CD4-positive, CD25-positive, alpha-beta regulatory T cell (primary cell): ENCODE data around the gene SHE. TPM values are rescaled to one million over a fixed set of nuclear protein-coding genes. Genes with fewer than 3 reads are reported as not detected.

Source experiments
- ATAC-seq, 2 donors: fragments of 150-1000 bp; cut with Tn5 transposase; one replicate each; pipeline ENCODE4 v1.10.0; 2021; ENCODE audit warnings: low read depth in 2 of 2, moderate number of reproducible peaks in 2 of 2, moderate library complexity in 1 of 2
- DNase-seq, 3 donors: peaks; one replicate each; pipeline versions ENCODE4 v3.0.0 to v3.0.0-alpha.2; 2012 to 2022; ENCODE audit warnings: mixed read lengths in 1 of 3
- H3K27ac ChIP-seq: one replicate; pipeline ENCODE4 v1.7.0; 2013; ENCODE audit warnings: mild to moderate bottlenecking, low read length; ENCODE audit not compliant: insufficient read depth, poor library complexity, severe bottlenecking
- H3K27me3 ChIP-seq: one replicate; pipeline ENCODE4 v1.7.0; 2013; ENCODE audit warnings: low read length; ENCODE audit not compliant: control insufficient read depth, insufficient read depth
- H3K36me3 ChIP-seq: one replicate; pipeline ENCODE4 v1.7.0; 2013; ENCODE audit warnings: mild to moderate bottlenecking, low read length, moderate library complexity; ENCODE audit not compliant: control insufficient read depth, insufficient read depth
- H3K4me1 ChIP-seq: 2 replicates; pipeline ENCODE4 v1.7.0; 2013; ENCODE audit warnings: mild to moderate bottlenecking, low read length; ENCODE audit not compliant: insufficient read depth, control insufficient read depth, poor library complexity, severe bottlenecking
- H3K4me3 ChIP-seq: one replicate; pipeline ENCODE4 v1.7.0; 2013; ENCODE audit warnings: low read depth, mild to moderate bottlenecking, low read length, moderate library complexity
- H3K9me3 ChIP-seq, 2 experiments: 1 replicate in 1 of 2; 2 replicates in 1 of 2; pipeline ENCODE4 v1.7.0; 2013; ENCODE audit warnings: low read length in 2 of 2, mild to moderate bottlenecking in 1 of 2, moderate library complexity in 1 of 2; ENCODE audit not compliant: control insufficient read depth in 2 of 2
- H3K27ac Mint-ChIP-seq, 3 donors: one replicate each; pipeline ENCODE4 v1.8.0; 2020 to 2022; ENCODE audit warnings: mild to moderate bottlenecking in 3 of 3, mixed read lengths in 3 of 3, moderate library complexity in 2 of 3
- H3K27me3 Mint-ChIP-seq: one replicate; pipeline ENCODE4 v1.8.0; 2022; ENCODE audit warnings: mild to moderate bottlenecking, mixed read lengths
- H3K36me3 Mint-ChIP-seq: one replicate; pipeline ENCODE4 v1.8.0; 2020; ENCODE audit warnings: mixed read lengths
- H3K4me1 Mint-ChIP-seq, 4 donors: one replicate each; pipeline ENCODE4 v1.8.0; 2020 to 2022; ENCODE audit warnings: mixed read lengths in 4 of 4, mild to moderate bottlenecking in 1 of 4
- H3K4me3 Mint-ChIP-seq, 4 donors: one replicate each; pipeline ENCODE4 v1.8.0; 2020 to 2022; ENCODE audit warnings: mild to moderate bottlenecking in 4 of 4, mixed read lengths in 4 of 4, moderate library complexity in 3 of 4
- H3K9me3 Mint-ChIP-seq, 7 donors: one replicate each; pipeline ENCODE4 v1.8.0; 2020 to 2022; ENCODE audit warnings: mixed read lengths in 7 of 7, mild to moderate bottlenecking in 3 of 7, moderate library complexity in 2 of 7
- polyA plus RNA-seq, 4 donors: library from polyadenylated mRNA; unstranded; fragments of 300-500 nt; fragmentation: Illumina TruSeq; gene quantifications; one replicate each; pipeline ENCODE4 v1.2.3, GENCODE V29; 2021
- total RNA-seq: library from RNA; stranded (reverse); gene quantifications from one replicate; pipeline ENCODE4 v1.2.3, GENCODE V29; 2022

Gene SHE
- total and polyA plus RNA-seq, 5 donors from 2014 or later: not detected

GRCh38 chr1:154466206-154466605 is 36.0 kb downstream of the SHE start:
- Mint-ChIP-seq H3K27me3 (no peaks in the 10 kb centered on the region), H3K4me3 (peak overlapping the region; percentile 58 to 85 (median 75)), H3K4me1 (peaks cover 26 to 82% (median 59%) of the 10 kb centered on the region in 4 donors), H3K9me3 (no peaks in the 10 kb centered on the region), H3K36me3 (peaks cover 31% of the 10 kb centered on the region), H3K27ac (peak overlapping the region; percentile 92 to 95 (median 94))
- peaks cover 77% of the 10 kb centered on the region for H3K4me1 ChIP-seq
- no peaks in the 10 kb centered on the region for H3K27me3 ChIP-seq
- peak overlapping the region; percentile 80 for H3K27ac ChIP-seq
- peak overlapping the region; percentile 52 for H3K4me3 ChIP-seq
- ATAC-seq: no peak
- DNase-seq: no peak
- peaks cover 20% of the 10 kb centered on the region for H3K36me3 ChIP-seq
- no peaks in the 10 kb centered on the region for H3K9me3 ChIP-seq

GRCh38 chr1:154465621-154466195 is 36.5 kb downstream of the SHE start:
- ATAC-seq: no peak
- Histone ChIP-seq H3K4me1 (peaks cover 82% of the 10 kb centered on the region), H3K27ac (peak overlapping the region; percentile 80), H3K9me3 (no peaks in the 10 kb centered on the region), H3K4me3 (peak overlapping the region; percentile 52), H3K36me3 (peaks cover 24% of the 10 kb centered on the region), H3K27me3 (no peaks in the 10 kb centered on the region)
- peak overlapping the region; percentile 92 to 95 (median 94) for H3K27ac Mint-ChIP-seq
- no peaks in the 10 kb centered on the region for H3K9me3 Mint-ChIP-seq
- peaks cover 35% of the 10 kb centered on the region for H3K36me3 Mint-ChIP-seq
- H3K4me3 Mint-ChIP-seq: peak overlapping the region in 3 of 4 donors; percentile 70 to 85 (median 80)
- no peak for DNase-seq
- H3K27me3 Mint-ChIP-seq: no peaks in the 10 kb centered on the region
- H3K4me1 Mint-ChIP-seq: peaks cover 30 to 85% (median 61%) of the 10 kb centered on the region in 4 donors

- H3K4me3 Mint-ChIP-seq: peak overlapping the region; percentile 33 to 87 (median 85)
- peaks cover 33% of the 10 kb centered on the region for H3K36me3 Mint-ChIP-seq
- peak overlapping the region; percentile 58 for H3K4me3 ChIP-seq
- H3K27me3 ChIP-seq: no peaks in the 10 kb centered on the region
- H3K27ac ChIP-seq: peak overlapping the region; percentile 80
- H3K36me3 ChIP-seq: peaks cover 33% of the 10 kb centered on the region
- no peaks in the 10 kb centered on the region for H3K9me3 Mint-ChIP-seq
- peak; percentile 48 to 90 (median 71) for DNase-seq
- peaks cover 30 to 88% (median 58%) of the 10 kb centered on the region in 4 donors for H3K4me1 Mint-ChIP-seq
- H3K9me3 ChIP-seq: no peaks in the 10 kb centered on the region
- peaks cover 90% of the 10 kb centered on the region for H3K4me1 ChIP-seq
- H3K27me3 Mint-ChIP-seq: no peaks in the 10 kb centered on the region
- peak overlapping the region; percentile 88 to 95 (median 92) for H3K27ac Mint-ChIP-seq
- ATAC-seq: peak; percentile 86 to 89
Measured at GRCh38 chr1:154463512-154463990, 38.7 kb downstream of the SHE start.

DNA sequence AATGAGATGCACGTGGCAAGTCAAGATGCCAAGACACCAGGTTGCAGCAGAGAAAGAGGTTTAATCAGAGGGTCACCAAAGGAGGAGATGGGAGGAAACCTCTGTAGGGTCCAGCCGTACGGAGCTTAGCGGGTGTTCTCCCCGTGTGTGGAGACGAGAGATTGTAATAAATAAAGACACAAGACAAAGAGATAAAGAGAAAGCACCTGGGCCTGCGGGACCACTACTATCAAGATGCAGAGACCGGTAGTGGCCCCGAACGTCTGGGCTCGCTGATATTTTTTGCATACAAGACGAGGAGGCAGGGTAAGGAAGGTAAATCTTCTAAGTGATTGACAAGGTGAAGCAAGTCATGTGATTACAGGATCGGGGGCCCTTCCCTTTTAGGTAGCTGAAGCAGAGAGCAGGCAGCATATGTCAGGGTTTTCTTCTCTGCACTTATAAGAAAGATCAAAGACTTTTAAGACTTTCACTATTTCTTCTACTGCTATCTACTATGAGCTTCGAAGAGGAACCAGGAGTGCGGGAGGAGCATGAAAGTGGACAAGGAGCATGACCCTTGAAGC is 41.4 kb downstream of the SHE start:
- H3K27me3 Mint-ChIP-seq: no peaks in the 10 kb centered on the region
- H3K4me1 ChIP-seq: peaks cover 63% of the 10 kb centered on the region
- peaks cover 16 to 65% (median 40%) of the 10 kb centered on the region in 4 donors for H3K4me1 Mint-ChIP-seq
- peak in 1 of 3 donors; percentile 66 for DNase-seq
- peak overlapping the region; percentile 17 for H3K4me3 ChIP-seq
- peak overlapping the region; percentile 50 to 78 (median 72) for H3K4me3 Mint-ChIP-seq
- H3K36me3 ChIP-seq: peaks cover 54% of the 10 kb centered on the region
- H3K9me3 Mint-ChIP-seq: no peaks in the 10 kb centered on the region
- no peak for ATAC-seq
- peaks cover 38% of the 10 kb centered on the region for H3K36me3 Mint-ChIP-seq
- H3K27ac ChIP-seq: peak overlapping the region; percentile 57
- no peaks in the 10 kb centered on the region for H3K9me3 ChIP-seq
- H3K27ac Mint-ChIP-seq: peak overlapping the region; percentile 83 to 99 (median 92)
- no peaks in the 10 kb centered on the region for H3K27me3 ChIP-seq

- Mint-ChIP-seq H3K36me3 (peaks cover 39% of the 10 kb centered on the region), H3K4me1 (peaks cover 16 to 53% (median 34%) of the 10 kb centered on the region in 4 donors), H3K4me3 (no peak overlapping the region), H3K27me3 (no peaks in the 10 kb centered on the region), H3K9me3 (no peaks in the 10 kb centered on the region), H3K27ac (peak overlapping the region in 1 of 3 donors; percentile 26)
- Histone ChIP-seq H3K4me3 (no peak overlapping the region), H3K27ac (peak overlapping the region; percentile 42), H3K36me3 (peaks cover 59% of the 10 kb centered on the region), H3K4me1 (peaks cover 46% of the 10 kb centered on the region), H3K9me3 (no peaks in the 10 kb centered on the region), H3K27me3 (no peaks in the 10 kb centered on the region)
- DNase-seq (no peak), ATAC-seq (no peak)
Measured at GRCh38 chr1:154459080-154459479, 43.1 kb downstream of the SHE start.

DNA sequence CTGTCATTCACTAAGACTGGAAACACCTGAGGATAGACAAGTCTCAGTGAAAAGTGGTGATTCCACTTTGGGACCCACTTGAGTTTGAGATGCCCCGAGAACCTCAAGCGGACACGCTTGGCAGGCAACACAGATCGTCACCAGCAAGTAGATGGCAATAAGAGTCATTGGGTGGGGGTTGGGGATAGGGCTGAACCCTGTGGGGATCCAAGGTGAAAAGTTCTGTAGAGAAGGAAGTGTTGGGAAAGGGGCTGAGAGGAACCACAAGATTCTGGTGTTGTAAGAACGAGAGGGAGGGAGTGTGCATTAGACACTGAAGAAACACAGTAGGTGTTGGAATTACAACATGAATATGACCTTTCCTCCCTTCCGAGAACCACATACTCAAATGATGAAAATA is 45.6 kb downstream of the SHE start:
- Histone ChIP-seq H3K4me3 (no peak overlapping the region), H3K36me3 (peaks cover 71% of the 10 kb centered on the region), H3K27ac (no peak overlapping the region), H3K9me3 (no peaks in the 10 kb centered on the region), H3K4me1 (peaks cover 27% of the 10 kb centered on the region), H3K27me3 (no peaks in the 10 kb centered on the region)
- Mint-ChIP-seq H3K4me1 (peaks cover 10 to 52% (median 30%) of the 10 kb centered on the region in 4 donors), H3K36me3 (peaks cover 51% of the 10 kb centered on the region), H3K9me3 (no peaks in the 10 kb centered on the region), H3K27ac (peak overlapping the region in 1 of 3 donors; percentile 60), H3K27me3 (no peaks in the 10 kb centered on the region), H3K4me3 (no peak overlapping the region)
- DNase-seq (no peak), ATAC-seq (no peak)

DNA sequence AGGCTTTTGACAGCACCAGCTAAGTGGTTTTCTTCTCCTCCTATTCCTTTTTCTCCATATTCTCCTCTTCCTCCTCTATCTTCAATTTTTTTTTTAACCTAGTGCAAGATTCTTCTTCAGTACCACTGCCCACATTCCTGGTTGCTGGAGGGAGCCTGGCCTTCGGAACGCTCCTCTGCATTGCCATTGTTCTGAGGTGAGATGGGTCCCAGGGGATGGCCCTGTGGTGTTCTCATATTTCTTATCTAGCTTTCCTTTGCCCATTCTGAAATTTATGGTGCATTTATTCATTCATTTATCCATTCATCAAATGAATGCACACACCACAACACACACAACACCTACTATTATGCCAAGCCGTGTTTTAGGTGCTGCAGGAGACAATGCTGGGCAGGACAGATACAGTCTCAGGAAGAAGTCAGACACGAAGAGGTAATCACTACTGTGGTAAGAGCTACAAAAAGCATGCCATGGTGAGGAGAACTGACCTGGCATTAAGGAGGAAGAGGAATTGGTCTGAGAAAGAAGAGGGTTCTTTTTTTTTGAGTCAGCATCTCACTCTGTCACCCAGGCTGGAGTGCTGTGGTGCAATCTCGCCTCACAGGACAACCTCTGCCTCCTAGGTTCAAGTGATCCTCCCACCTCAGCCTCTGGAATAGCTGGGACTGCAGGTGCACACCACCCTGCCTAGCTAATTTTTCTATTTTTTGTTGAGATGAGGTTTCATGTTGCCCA is 47.7 kb downstream of the SHE start:
- Mint-ChIP-seq H3K36me3 (peaks cover 56% of the 10 kb centered on the region), H3K9me3 (no peaks in the 10 kb centered on the region), H3K27ac (peak overlapping the region in 2 of 3 donors; percentile 78 to 83), H3K4me1 (peaks cover 0 to 37% (median 18%) of the 10 kb centered on the region in 4 donors), H3K27me3 (no peaks in the 10 kb centered on the region), H3K4me3 (peak overlapping the region in 1 of 4 donors; percentile 96)
- H3K36me3 ChIP-seq: peaks cover 78% of the 10 kb centered on the region
- peaks cover 8% of the 10 kb centered on the region for H3K4me1 ChIP-seq
- H3K9me3 ChIP-seq: no peaks in the 10 kb centered on the region
- no peaks in the 10 kb centered on the region for H3K27me3 ChIP-seq
- H3K27ac ChIP-seq: peak overlapping the region; percentile 11
- DNase-seq (no peak), ATAC-seq (no peak)
- H3K4me3 ChIP-seq: no peak overlapping the region
